ENCODE measurements around the gene SZT2. TPM values are rescaled to one million over a fixed set of nuclear protein-coding genes. Genes with fewer than 3 reads are reported as not detected.

SZT2 gene
- total RNA-seq, 1 donor from 2014 or later = 30.0 TPM

DNA sequence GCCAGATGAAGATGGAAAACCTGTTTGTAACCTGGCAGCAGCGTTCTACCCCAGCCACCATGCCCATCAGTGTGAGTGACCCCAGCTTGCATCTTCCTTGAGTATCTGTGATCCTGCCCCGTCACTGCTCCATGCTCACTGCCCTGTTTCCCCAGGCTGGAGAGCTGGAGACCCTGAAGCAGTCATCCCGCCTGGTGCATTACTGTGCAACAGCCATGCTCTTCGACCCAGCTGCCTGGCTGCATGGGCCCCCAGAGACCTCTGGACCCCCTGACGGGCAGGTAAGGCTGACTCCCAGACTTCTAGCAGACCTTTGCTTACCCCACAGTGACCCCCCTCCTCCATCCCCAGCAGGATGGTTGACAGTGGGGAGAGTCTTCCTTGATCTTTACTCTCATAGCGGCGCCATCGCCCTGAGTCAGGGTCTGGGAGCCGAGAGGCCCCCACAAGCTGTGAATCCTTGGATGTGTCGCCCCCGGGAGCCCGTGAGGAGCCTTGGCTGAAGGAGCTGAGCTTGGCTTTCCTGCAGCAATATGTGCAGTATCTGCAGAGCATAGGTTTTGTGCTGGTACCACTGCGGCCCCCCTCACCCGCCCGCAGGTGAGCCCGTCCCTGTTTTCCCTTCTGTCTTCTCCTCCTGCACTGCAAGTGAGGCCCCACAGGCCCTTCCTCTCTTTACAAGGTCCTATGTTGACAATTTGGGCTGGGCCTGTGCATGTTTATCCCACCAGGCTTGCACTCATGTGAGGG is 53.7 kb downstream of the SZT2 start:
- TF ChIP-seq, protein P1, sequence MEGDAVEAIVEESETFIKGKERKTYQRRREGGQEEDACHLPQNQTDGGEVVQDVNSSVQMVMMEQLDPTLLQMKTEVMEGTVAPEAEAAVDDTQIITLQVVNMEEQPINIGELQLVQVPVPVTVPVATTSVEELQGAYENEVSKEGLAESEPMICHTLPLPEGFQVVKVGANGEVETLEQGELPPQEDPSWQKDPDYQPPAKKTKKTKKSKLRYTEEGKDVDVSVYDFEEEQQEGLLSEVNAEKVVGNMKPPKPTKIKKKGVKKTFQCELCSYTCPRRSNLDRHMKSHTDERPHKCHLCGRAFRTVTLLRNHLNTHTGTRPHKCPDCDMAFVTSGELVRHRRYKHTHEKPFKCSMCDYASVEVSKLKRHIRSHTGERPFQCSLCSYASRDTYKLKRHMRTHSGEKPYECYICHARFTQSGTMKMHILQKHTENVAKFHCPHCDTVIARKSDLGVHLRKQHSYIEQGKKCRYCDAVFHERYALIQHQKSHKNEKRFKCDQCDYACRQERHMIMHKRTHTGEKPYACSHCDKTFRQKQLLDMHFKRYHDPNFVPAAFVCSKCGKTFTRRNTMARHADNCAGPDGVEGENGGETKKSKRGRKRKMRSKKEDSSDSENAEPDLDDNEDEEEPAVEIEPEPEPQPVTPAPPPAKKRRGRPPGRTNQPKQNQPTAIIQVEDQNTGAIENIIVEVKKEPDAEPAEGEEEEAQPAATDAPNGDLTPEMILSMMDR (IDR thresholded peaks at IDR 0.05; ENCODE audit: insufficient read depth, low read depth, low read length) = no peak
- TF ChIP-seq EZH2 (IDR thresholded peaks at IDR 0.05; ENCODE audit: insufficient read depth, low read length) = no peak
- Mint-ChIP-seq H3K4me3 (ENCODE audit: unreplicated experiment) (no peak overlapping the region), H3K36me3 (ENCODE audit: low read depth, unreplicated experiment) (peaks cover 45% of the 10 kb centered on the region), H3K27me3 (ENCODE audit: low read depth, unreplicated experiment) (no peaks in the 10 kb centered on the region), H3K4me1 (ENCODE audit: low read depth, unreplicated experiment) (peaks cover 15% of the 10 kb centered on the region), H3K27ac (ENCODE audit: unreplicated experiment) (no peak overlapping the region), H3K9me3 (ENCODE audit: unreplicated experiment) (no peaks in the 10 kb centered on the region)
- no peaks in the 10 kb centered on the region for H3K27me3 ChIP-seq (ENCODE audit: insufficient read depth, low read length)
- H3K4me2 ChIP-seq (ENCODE audit: low read length) = no peak overlapping the region
- H3K4me3 ChIP-seq (ENCODE audit: insufficient read depth, low read depth, low read length) = no peak overlapping the region
- H2AFZ ChIP-seq (ENCODE audit: low read depth, low read length) = no peak overlapping the region
- DNase-seq (ENCODE audit: low read depth) = no peak
- no peaks in the 10 kb centered on the region for H3K4me1 ChIP-seq (ENCODE audit: insufficient read depth, low read length)
- H3K9me3 ChIP-seq (ENCODE audit: insufficient read depth, low read depth, low read length) = no peaks in the 10 kb centered on the region
- no peak overlapping the region for H3K27ac ChIP-seq (ENCODE audit: low read depth, low read length)
- peaks cover 36% of the 10 kb centered on the region for H3K36me3 ChIP-seq (ENCODE audit: insufficient read depth, low read length)
- no peaks in the 10 kb centered on the region for H4K20me1 ChIP-seq (ENCODE audit: insufficient read depth, low read length)
- no peak overlapping the region for H3K9ac ChIP-seq (ENCODE audit: low read length)
- no peak for FAIRE-seq
- no peaks in the 10 kb centered on the region for H3K79me2 ChIP-seq (ENCODE audit: insufficient read depth, low read length)

DNA sequence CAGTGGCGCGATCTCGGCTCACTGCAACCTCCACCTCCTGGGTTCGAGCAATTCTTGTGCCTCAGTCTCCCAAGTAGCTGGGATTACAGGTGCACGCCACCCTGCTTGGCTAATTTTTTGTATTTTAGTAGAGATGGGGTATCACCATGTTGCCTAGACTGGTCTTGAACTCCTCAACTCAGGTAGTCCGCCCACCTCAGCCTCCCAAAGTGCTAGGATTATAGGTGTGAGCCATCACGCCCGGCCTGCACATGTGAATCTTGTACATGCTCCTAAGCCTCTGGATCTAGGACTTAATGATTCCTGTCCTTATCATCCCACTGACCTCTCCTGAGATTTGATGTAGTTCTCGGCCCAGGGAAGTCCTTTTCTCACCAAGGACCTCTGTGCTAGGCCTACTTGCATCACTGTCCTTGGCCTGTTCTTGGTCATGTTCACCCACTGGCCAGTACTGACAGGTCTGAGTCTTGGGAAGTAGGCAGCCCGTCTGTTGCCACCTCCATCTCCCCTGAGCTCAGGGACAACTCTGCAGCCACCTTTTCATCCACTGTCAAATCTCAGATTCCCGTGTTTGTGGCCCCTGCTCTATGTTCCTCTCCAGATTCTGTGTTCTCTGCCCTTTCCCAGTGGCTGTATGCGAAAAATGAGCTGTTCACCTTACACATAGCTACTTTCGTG is 54.6 kb downstream of the SZT2 start:
- Mint-ChIP-seq H3K4me1 (ENCODE audit: low read depth, unreplicated experiment) (peaks cover 15% of the 10 kb centered on the region), H3K4me3 (ENCODE audit: unreplicated experiment) (no peak overlapping the region), H3K9me3 (ENCODE audit: unreplicated experiment) (no peaks in the 10 kb centered on the region), H3K27me3 (ENCODE audit: low read depth, unreplicated experiment) (no peaks in the 10 kb centered on the region), H3K27ac (ENCODE audit: unreplicated experiment) (peak overlapping the region; percentile 53), H3K36me3 (ENCODE audit: low read depth, unreplicated experiment) (peaks cover 52% of the 10 kb centered on the region)
- no peaks in the 10 kb centered on the region for H3K4me1 ChIP-seq (ENCODE audit: insufficient read depth, low read length)
- no peak overlapping the region for H3K27ac ChIP-seq (ENCODE audit: low read depth, low read length)
- DNase-seq (ENCODE audit: low read depth) = no peak
- H3K27me3 ChIP-seq (ENCODE audit: insufficient read depth, low read length) = no peaks in the 10 kb centered on the region
- H3K79me2 ChIP-seq (ENCODE audit: insufficient read depth, low read length) = no peaks in the 10 kb centered on the region
- peaks cover 42% of the 10 kb centered on the region for H3K36me3 ChIP-seq (ENCODE audit: insufficient read depth, low read length)
- no peak for TF ChIP-seq EZH2 (IDR thresholded peaks at IDR 0.05; ENCODE audit: insufficient read depth, low read length)
- TF ChIP-seq, protein P1 (IDR thresholded peaks at IDR 0.05; ENCODE audit: insufficient read depth, low read depth, low read length) = no peak
- no peak overlapping the region for H3K4me2 ChIP-seq (ENCODE audit: low read length)
- H4K20me1 ChIP-seq (ENCODE audit: insufficient read depth, low read length) = no peaks in the 10 kb centered on the region
- FAIRE-seq = no peak
- no peak overlapping the region for H3K4me3 ChIP-seq (ENCODE audit: insufficient read depth, low read depth, low read length)
- H3K9ac ChIP-seq (ENCODE audit: low read length) = no peak overlapping the region
- no peaks in the 10 kb centered on the region for H3K9me3 ChIP-seq (ENCODE audit: insufficient read depth, low read depth, low read length)
- H2AFZ ChIP-seq (ENCODE audit: low read depth, low read length) = no peak overlapping the region

DNA sequence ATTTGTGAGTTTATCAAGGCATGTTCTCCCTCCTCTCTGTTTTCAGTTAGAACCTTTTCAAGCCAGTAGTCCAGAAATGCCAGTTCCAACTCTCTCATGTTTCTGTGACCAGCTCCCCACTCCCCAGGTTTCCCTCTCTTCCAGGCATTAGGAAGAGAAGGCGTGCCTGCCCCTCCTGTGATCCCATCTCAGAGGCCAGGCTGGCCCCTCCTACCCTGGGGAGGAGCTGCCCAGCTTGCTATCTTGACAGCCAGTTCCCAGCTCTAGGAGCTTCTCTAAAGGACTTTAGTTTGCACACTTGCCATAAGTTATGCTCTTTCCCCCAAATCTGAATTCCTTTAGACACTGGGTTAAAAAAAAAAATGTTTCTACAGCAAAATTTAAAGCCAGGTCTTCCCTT is 55.1 kb downstream of the SZT2 start:
- Mint-ChIP-seq H3K4me3 (ENCODE audit: unreplicated experiment) (no peak overlapping the region), H3K9me3 (ENCODE audit: unreplicated experiment) (no peaks in the 10 kb centered on the region)
- DNase-seq (ENCODE audit: low read depth) = no peak

More for the DNA sequence above, 55.1 kb downstream of the SZT2 start:
- no peak overlapping the region for H3K4me3 ChIP-seq (ENCODE audit: insufficient read depth, low read depth, low read length)
- H3K36me3 Mint-ChIP-seq (ENCODE audit: low read depth, unreplicated experiment) = peaks cover 56% of the 10 kb centered on the region
- H3K9ac ChIP-seq (ENCODE audit: low read length) = peak overlapping the region; percentile 13
- no peaks in the 10 kb centered on the region for H3K27me3 Mint-ChIP-seq (ENCODE audit: low read depth, unreplicated experiment)
- H3K27me3 ChIP-seq (ENCODE audit: insufficient read depth, low read length) = no peaks in the 10 kb centered on the region
- no peak overlapping the region for H2AFZ ChIP-seq (ENCODE audit: low read depth, low read length)
- no peaks in the 10 kb centered on the region for H3K79me2 ChIP-seq (ENCODE audit: insufficient read depth, low read length)
- H4K20me1 ChIP-seq (ENCODE audit: insufficient read depth, low read length) = no peaks in the 10 kb centered on the region
- no peak overlapping the region for H3K27ac ChIP-seq (ENCODE audit: low read depth, low read length)
- H3K4me2 ChIP-seq (ENCODE audit: low read length) = no peak overlapping the region
- no peak overlapping the region for H3K27ac Mint-ChIP-seq (ENCODE audit: unreplicated experiment)
- H3K4me1 ChIP-seq (ENCODE audit: insufficient read depth, low read length) = no peaks in the 10 kb centered on the region
- FAIRE-seq = no peak
- H3K36me3 ChIP-seq (ENCODE audit: insufficient read depth, low read length) = peaks cover 42% of the 10 kb centered on the region
- H3K4me1 Mint-ChIP-seq (ENCODE audit: low read depth, unreplicated experiment) = peaks cover 15% of the 10 kb centered on the region
- H3K9me3 ChIP-seq (ENCODE audit: insufficient read depth, low read depth, low read length) = no peaks in the 10 kb centered on the region
- TF ChIP-seq, protein P1 (IDR thresholded peaks at IDR 0.05; ENCODE audit: insufficient read depth, low read depth, low read length) = no peak
- no peak for TF ChIP-seq EZH2 (IDR thresholded peaks at IDR 0.05; ENCODE audit: insufficient read depth, low read length)
